HepG2 (cell line): ENCODE measurements around the gene PFDN2. TPM values are rescaled to one million over a fixed set of nuclear protein-coding genes. Genes with fewer than 3 reads are reported as not detected.

Experiments used
- POGZ ChIP-seq: sonication (generic); formaldehyde crosslinking; IDR thresholded peaks from 2 replicates; pipeline ENCODE4 v1.4.0; 2020; ENCODE audit warnings: mild to moderate bottlenecking, missing genetic modification reagents
- TP53 ChIP-seq: sonication (generic); formaldehyde crosslinking; conservative IDR thresholded peaks from 2 replicates; pipeline ENCODE4 v1.4.0; 2020; ENCODE audit warnings: missing genetic modification reagents
- YEATS2 ChIP-seq: sonication (generic); formaldehyde crosslinking; IDR thresholded peaks from 2 replicates; pipeline ENCODE4 v1.4.0; 2020; ENCODE audit warnings: missing genetic modification reagents, borderline replicate concordance
- ZBTB8A ChIP-seq: sonication (generic); formaldehyde crosslinking; IDR thresholded peaks from 2 replicates; pipeline ENCODE4 v1.4.0; 2020; ENCODE audit warnings: mild to moderate bottlenecking, low read depth, missing genetic modification reagents, borderline replicate concordance
- polyA plus RNA-seq, 8 experiments: library from polyadenylated mRNA; depleted of rRNA in 3 of 8; stranded (reverse) in 7 of 8; unstranded in 1 of 8; fragments of >200 nt; fragmentation: Illumina TruSeq in 4 of 8; extraction: Trizol in 4 of 8; gene quantifications; 2 replicates each; pipeline versions ENCODE4 v1.2.1 to v1.2.3, GENCODE V29; 2011 to 2016; ENCODE audit warnings: low read depth in 4 of 8, missing spikeins in 1 of 8, mixed read lengths in 1 of 8; ENCODE audit not compliant: insufficient read depth in 1 of 8
- total RNA-seq, 5 experiments: library from RNA; depleted of rRNA; stranded (reverse); fragments of >200 nt; fragmentation: Illumina TruSeq; extraction: Trizol; gene quantifications; 2 replicates each; pipeline ENCODE4 v1.2.3, GENCODE V29; 2016; ENCODE audit warnings: low read depth in 1 of 5
- TF ChIP-seq, protein P1 (sequence below): sonication (generic); formaldehyde crosslinking; IDR thresholded peaks from one replicate; pipeline ENCODE4 v1.5.1; 2020; ENCODE audit warnings: mild to moderate bottlenecking, missing genetic modification reagents; ENCODE audit errors: not compliant biosample characterization
- TF ChIP-seq, protein P2 (sequence below): sonication (generic); formaldehyde crosslinking; IDR thresholded peaks from 2 replicates; pipeline ENCODE4 v1.8.0; 2022; ENCODE audit warnings: missing genetic modification reagents, mild to moderate bottlenecking, inconsistent platforms, borderline replicate concordance

Gene PFDN2
- total and polyA plus RNA-seq, 2 of the 13 experiments (the other 11 are each of a cell fraction or from before 2014, with no cell fraction given): 62.6 to 63.6 TPM

DNA sequence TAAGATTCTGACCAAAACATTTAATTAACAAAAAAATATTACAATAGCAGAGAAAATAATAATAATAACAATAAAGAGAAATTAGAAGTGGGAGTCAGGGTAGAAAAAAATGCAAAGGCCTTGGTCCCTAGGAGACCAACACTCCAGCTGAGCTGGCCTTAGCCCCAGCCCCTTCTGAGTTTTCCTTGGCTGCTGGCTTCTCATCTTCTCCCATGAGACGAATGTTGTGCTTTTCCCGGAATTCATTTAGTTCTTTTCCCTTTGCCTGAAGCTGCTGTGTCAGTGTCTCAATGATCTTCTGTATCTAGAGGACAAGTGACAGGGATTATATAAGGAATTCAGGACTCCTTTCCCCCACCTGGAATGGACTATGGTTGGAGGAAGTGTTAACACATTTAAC lies 17.3 kb downstream of the PFDN2 start (continued):
- TF ChIP-seq, protein P1, sequence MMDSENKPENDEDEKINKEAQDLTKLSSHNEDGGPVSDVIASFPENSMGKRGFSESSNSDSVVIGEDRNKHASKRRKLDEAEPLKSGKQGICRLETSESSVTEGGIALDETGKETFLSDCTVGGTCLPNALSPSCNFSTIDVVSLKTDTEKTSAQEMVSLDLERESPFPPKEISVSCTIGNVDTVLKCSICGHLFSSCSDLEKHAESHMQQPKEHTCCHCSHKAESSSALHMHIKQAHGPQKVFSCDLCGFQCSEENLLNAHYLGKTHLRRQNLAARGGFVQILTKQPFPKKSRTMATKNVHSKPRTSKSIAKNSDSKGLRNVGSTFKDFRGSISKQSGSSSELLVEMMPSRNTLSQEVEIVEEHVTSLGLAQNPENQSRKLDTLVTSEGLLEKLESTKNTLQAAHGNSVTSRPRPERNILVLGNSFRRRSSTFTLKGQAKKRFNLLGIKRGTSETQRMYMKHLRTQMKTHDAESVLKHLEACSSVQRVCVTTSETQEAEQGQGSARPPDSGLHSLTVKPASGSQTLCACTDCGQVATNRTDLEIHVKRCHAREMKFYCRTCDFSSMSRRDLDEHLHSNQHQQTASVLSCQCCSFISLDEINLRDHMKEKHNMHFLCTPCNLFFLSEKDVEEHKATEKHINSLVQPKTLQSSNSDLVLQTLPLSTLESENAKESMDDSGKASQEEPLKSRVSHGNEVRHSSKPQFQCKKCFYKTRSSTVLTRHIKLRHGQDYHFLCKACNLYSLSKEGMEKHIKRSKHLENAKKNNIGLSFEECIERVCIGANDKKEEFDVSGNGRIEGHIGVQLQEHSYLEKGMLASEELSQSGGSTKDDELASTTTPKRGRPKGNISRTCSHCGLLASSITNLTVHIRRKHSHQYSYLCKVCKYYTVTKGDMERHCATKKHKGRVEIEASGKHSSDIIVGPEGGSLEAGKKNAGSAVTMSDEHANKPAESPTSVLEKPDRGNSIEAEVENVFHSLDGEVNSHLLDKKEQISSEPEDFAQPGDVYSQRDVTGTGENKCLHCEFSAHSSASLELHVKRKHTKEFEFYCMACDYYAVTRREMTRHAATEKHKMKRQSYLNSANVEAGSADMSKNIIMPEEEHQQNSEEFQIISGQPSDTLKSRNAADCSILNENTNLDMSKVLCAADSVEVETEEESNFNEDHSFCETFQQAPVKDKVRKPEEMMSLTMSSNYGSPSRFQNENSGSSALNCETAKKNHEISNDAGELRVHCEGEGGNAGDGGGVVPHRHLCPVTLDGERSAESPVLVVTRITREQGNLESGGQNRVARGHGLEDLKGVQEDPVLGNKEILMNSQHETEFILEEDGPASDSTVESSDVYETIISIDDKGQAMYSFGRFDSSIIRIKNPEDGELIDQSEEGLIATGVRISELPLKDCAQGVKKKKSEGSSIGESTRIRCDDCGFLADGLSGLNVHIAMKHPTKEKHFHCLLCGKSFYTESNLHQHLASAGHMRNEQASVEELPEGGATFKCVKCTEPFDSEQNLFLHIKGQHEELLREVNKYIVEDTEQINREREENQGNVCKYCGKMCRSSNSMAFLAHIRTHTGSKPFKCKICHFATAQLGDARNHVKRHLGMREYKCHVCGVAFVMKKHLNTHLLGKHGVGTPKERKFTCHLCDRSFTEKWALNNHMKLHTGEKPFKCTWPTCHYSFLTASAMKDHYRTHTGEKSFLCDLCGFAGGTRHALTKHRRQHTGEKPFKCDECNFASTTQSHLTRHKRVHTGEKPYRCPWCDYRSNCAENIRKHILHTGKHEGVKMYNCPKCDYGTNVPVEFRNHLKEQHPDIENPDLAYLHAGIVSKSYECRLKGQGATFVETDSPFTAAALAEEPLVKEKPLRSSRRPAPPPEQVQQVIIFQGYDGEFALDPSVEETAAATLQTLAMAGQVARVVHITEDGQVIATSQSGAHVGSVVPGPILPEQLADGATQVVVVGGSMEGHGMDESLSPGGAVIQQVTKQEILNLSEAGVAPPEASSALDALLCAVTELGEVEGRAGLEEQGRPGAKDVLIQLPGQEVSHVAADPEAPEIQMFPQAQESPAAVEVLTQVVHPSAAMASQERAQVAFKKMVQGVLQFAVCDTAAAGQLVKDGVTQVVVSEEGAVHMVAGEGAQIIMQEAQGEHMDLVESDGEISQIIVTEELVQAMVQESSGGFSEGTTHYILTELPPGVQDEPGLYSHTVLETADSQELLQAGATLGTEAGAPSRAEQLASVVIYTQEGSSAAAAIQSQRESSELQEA (CRISPR knock-in tag): no peak
- TF ChIP-seq POGZ (CRISPR knock-in tag) (no peak), TP53 (CRISPR knock-in tag) (no peak), ZBTB8A (CRISPR knock-in tag) (no peak), YEATS2 (CRISPR knock-in tag) (no peak)
- TF ChIP-seq, protein P2, sequence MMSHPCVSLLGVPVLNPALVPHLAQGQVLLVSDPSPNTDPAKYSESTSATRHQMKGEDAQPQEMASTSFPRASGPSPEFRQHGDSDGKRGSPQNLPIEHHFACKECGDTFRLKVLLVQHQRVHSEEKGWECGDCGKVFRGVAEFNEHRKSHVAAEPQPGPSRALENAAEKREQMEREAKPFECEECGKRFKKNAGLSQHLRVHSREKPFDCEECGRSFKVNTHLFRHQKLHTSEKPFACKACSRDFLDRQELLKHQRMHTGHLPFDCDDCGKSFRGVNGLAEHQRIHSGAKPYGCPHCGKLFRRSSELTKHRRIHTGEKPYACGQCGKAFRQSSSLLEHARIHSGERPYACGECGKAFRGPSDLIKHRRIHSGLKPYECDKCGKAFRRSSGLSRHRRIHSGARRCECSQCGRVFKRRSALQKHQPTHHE: no peak
